HG03457 (cell line): ENCODE results near the gene RANGAP1.
A peak's percentile ranks its signal among the peaks of the same experiment; 100 is the strongest.

Source experiments
- ATAC-seq: cut with Tn5 transposase; IDR thresholded peaks from one replicate; pipeline ENCODE4 v1.9.1; 2021; ENCODE audit warnings: moderate number of reproducible peaks; ENCODE audit not compliant: unreplicated experiment

The RANGAP1 gene

GRCh38 chr22:41285820-41286638 lies at the start of gene RANGAP1:
TSS of gene RANGAP1 (minus strand) at chr22:41286187. CDS start at chr22:41281044, 5,143 bp downstream.
- ATAC-seq, result peak; percentile 74

- ATAC-seq, result no peak
Measured at GRCh38 chr22:41334951-41335635, 49.1 kb upstream of the RANGAP1 start.

- ATAC-seq, result no peak
Measured at GRCh38 chr22:41334215-41334614, 48.2 kb upstream of the RANGAP1 start.

GRCh38 chr22:41333806-41334205 lies 47.8 kb upstream of the RANGAP1 start:
- no peak for ATAC-seq

- no peak for ATAC-seq
Measured at GRCh38 chr22:41332217-41332939, 46.4 kb upstream of the RANGAP1 start.

GRCh38 chr22:41330169-41330568 lies 44.2 kb upstream of the RANGAP1 start:
- ATAC-seq, result no peak

GRCh38 chr22:41327124-41327523 lies 41.1 kb upstream of the RANGAP1 start:
- no peak for ATAC-seq

GRCh38 chr22:41324821-41325528 lies 39.0 kb upstream of the RANGAP1 start:
- ATAC-seq, result no peak

- no peak for ATAC-seq
Measured at GRCh38 chr22:41320416-41321240, 34.6 kb upstream of the RANGAP1 start.

GRCh38 chr22:41315586-41315985 lies 29.6 kb upstream of the RANGAP1 start:
- ATAC-seq, result no peak

GRCh38 chr22:41314821-41315220 lies 28.8 kb upstream of the RANGAP1 start:
- ATAC-seq, result no peak

- ATAC-seq, result no peak
Measured at GRCh38 chr22:41311487-41311886, 25.5 kb upstream of the RANGAP1 start.

GRCh38 chr22:41310336-41310735 lies 24.3 kb upstream of the RANGAP1 start:
- ATAC-seq, result no peak

- no peak for ATAC-seq
Measured at GRCh38 chr22:41308544-41308947, 22.6 kb upstream of the RANGAP1 start.

GRCh38 chr22:41308054-41308453 lies 22.1 kb upstream of the RANGAP1 start:
- no peak for ATAC-seq

- no peak for ATAC-seq
Measured at GRCh38 chr22:41305646-41306045, 19.7 kb upstream of the RANGAP1 start.

- ATAC-seq, result no peak
Measured at GRCh38 chr22:41302811-41303210, 16.8 kb upstream of the RANGAP1 start.

GRCh38 chr22:41302021-41302767 lies 16.2 kb upstream of the RANGAP1 start:
- ATAC-seq, result no peak
